Peyer's patch (tissue), 4 donors: ENCODE results near the gene SYTL5. TPM values are rescaled to one million over a fixed set of nuclear protein-coding genes. Genes with fewer than 3 reads are reported as not detected.

Source experiments
- DNase-seq, 3 donors: peaks; one replicate each; pipeline ENCODE4 v3.0.0-alpha.2; 2017 to 2019
- H3K27ac ChIP-seq, 4 donors: fragments of 200-600 bp; sonication (generic); one replicate each; pipeline ENCODE4 v1.5.1; 2016 to 2019
- H3K27me3 ChIP-seq, 2 donors: fragments of 200-600 bp; sonication (generic); one replicate each; pipeline ENCODE4 v1.5.1; 2019
- H3K36me3 ChIP-seq, 3 donors: fragments of 200-600 bp; sonication (generic); one replicate each; pipeline ENCODE4 v1.5.1; 2016 to 2019
- H3K4me1 ChIP-seq, 4 donors: fragments of 200-600 bp; sonication (generic); one replicate each; pipeline ENCODE4 v1.5.1; 2016 to 2019
- H3K4me3 ChIP-seq, 4 donors: fragments of 200-600 bp; sonication (generic); 1 replicate in 3 of 4; 2 replicates in 1 of 4; pipeline ENCODE4 v1.5.1; 2016 to 2019; ENCODE audit warnings: mild to moderate bottlenecking in 1 of 4
- H3K9me3 ChIP-seq, 4 donors: fragments of 200-600 bp; sonication (generic); one replicate each; pipeline ENCODE4 v1.5.1; 2016 to 2019; ENCODE audit warnings: mild to moderate bottlenecking in 1 of 4
- POLR2A ChIP-seq, 2 donors: fragments of 450-650 bp; IDR thresholded peaks; one replicate each; pipeline ENCODE4 v1.5.1; 2017; ENCODE audit warnings: antibody characterized with exemption in 2 of 2, mild to moderate bottlenecking in 2 of 2, moderate library complexity in 2 of 2
- total RNA-seq, 4 donors: library from RNA; depleted of rRNA; stranded (reverse); fragments of >200 nt; gene quantifications; one replicate each; pipeline ENCODE4 v1.1.0, GENCODE V29; 2016
- TF ChIP-seq, protein P1 (sequence below), 6 experiments: fragments of 450-650 bp in 4 of 6; fragments of 200-600 bp in 2 of 6; sonication (generic) in 1 of 6; IDR thresholded peaks; one replicate each; pipeline ENCODE4 v1.5.1; 2017 to 2019; ENCODE audit warnings: antibody characterized with exemption in 6 of 6, mild to moderate bottlenecking in 3 of 6, moderate library complexity in 1 of 6

Gene SYTL5
- total RNA-seq: 1 to 10 TPM; 1.7 to 7.5 (median 3.6) TPM

DNA sequence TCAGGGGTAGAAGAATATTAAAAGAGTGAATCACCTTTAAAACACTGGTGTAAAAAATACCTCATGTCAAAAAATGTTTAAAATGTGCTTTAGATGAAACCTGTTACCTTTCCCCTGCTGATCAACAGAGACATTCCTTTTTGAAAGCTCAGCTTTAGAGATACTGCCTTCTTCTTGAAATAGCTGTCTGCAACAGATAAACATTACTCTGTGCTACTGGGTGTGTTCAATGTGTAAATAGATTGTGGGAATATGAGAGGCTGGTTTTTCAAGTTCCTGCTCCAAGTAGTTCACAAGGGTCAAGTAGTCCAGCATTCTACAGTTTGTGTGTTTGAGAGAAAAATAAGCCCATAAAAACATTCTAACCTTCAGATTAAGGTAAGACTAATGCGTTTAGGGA, at the start of gene SYTL5:
Gene SYTL5, plus strand, starts transcription at position 263 of the 400 bp plus-strand sequence. CDS start 27,337 bp downstream, outside the sequence.
- Histone ChIP-seq H3K36me3 (no peaks in the 10 kb centered on the region), H3K27ac (no peak within 1 kb of the TSS), H3K4me1 (no peaks in the 10 kb centered on the region), H3K4me3 (no peak within 1 kb of the TSS), H3K27me3 (no peaks in the 10 kb centered on the region), H3K9me3 (no peaks in the 10 kb centered on the region)
- no peak for DNase-seq
- TF ChIP-seq, protein P1, sequence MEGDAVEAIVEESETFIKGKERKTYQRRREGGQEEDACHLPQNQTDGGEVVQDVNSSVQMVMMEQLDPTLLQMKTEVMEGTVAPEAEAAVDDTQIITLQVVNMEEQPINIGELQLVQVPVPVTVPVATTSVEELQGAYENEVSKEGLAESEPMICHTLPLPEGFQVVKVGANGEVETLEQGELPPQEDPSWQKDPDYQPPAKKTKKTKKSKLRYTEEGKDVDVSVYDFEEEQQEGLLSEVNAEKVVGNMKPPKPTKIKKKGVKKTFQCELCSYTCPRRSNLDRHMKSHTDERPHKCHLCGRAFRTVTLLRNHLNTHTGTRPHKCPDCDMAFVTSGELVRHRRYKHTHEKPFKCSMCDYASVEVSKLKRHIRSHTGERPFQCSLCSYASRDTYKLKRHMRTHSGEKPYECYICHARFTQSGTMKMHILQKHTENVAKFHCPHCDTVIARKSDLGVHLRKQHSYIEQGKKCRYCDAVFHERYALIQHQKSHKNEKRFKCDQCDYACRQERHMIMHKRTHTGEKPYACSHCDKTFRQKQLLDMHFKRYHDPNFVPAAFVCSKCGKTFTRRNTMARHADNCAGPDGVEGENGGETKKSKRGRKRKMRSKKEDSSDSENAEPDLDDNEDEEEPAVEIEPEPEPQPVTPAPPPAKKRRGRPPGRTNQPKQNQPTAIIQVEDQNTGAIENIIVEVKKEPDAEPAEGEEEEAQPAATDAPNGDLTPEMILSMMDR (IDR thresholded peaks at IDR 0.05): no peak
- no peak for TF ChIP-seq POLR2A (IDR thresholded peaks at IDR 0.05)

DNA sequence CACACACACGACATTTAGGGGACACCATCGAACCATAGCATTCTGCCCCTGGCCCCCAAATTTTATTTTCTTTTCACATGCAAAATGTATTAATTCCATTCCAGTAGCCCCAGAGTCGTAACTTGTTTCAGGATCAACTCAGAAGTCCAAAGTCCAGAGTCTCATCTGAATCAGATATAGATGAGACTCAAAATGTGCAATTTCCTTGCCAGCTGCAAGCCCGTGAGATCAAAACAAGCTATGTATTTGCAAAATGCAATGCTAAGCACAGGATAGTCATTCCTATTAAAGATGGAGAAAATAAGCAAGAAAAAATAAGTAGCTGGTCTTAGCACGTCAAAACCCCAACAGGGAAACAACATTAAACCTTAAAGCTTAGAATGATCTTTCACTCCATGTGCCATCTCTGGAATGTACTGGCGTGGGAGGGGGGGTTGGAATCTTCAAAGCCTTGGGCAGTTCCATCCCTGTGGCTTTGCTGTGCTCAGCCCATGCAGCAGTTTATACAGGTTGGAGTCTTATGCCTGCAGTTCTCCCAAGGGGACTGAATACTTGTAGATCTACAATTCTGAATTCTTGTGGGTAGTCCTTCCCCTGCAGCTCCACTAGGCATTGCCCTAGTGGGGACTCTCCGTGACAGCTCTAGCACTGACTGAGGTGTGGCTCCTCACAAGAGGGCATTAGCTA, 47.7 kb upstream of the SYTL5 start:
- no peak for DNase-seq

DNA sequence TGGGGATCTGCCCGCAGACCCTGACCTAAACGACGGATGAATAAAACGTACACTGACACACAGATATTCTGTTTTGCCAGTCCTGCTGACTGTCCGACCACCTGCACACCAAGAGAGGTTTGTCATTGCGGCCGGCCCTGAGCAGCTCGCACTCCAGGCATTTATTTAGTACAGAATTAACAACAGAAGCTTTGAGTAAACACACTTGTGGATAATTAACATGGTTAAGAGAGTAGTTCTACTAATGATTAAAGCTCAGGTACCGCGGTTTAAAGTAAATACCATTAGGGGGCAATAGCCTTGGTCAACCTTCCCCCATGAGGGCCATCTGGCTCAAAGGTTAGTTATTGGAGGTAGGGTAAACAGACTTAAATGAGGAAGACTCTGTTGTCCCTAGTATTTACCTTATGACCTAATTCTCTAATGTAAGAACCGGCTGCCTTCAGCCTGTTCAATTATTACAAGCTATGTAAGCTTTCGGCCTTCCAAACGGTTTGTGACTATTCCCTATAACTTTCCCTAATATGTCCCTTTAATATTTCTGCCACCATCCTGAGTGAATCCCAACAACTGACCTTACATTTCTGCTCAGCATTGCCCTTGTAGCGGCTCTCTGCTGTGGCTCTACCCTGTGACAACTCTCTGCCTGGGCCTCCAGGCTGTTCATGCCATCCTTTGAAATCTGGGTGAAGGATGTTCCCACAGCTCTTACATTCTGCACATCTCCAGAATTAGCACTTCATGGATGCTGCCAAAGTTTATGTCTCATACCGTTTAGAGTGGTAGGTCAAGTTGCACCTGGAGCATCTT, 46.9 kb upstream of the SYTL5 start:
- Histone ChIP-seq H3K4me3 (no peak overlapping the region), H3K36me3 (no peaks in the 10 kb centered on the region), H3K4me1 (no peaks in the 10 kb centered on the region), H3K27ac (no peak overlapping the region), H3K27me3 (no peaks in the 10 kb centered on the region), H3K9me3 (no peaks in the 10 kb centered on the region)
- TF ChIP-seq, protein P1 (IDR thresholded peaks at IDR 0.05): no peak
- no peak for TF ChIP-seq POLR2A (IDR thresholded peaks at IDR 0.05)
- DNase-seq: no peak

More for the DNA sequence above, 47.7 kb upstream of the SYTL5 start:
- Histone ChIP-seq H3K4me1 (no peaks in the 10 kb centered on the region), H3K27ac (no peak overlapping the region), H3K36me3 (no peaks in the 10 kb centered on the region), H3K4me3 (no peak overlapping the region), H3K9me3 (no peaks in the 10 kb centered on the region), H3K27me3 (no peaks in the 10 kb centered on the region)
- TF ChIP-seq, protein P1 (IDR thresholded peaks at IDR 0.05): no peak
- TF ChIP-seq POLR2A (IDR thresholded peaks at IDR 0.05): no peak

DNA sequence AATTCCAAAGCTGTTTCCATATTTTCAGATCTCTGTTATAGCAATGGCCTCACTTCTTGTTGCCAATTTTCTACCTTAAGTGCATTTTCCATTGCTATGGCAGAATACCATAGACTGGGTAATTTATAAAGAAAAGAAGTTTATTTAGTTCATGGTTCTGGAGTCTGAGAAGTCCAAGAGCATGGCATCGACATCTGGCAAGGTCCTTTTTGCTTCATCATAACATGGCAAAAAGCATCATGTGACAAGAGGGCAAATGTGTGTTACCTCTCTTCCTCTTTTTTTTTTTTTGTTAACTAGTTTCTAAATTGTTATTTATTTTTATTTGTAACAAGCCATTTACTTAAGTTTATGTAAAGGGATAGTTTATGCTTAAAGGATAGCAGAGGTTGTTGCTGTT, 45.2 kb upstream of the SYTL5 start:
- Histone ChIP-seq H3K36me3 (no peaks in the 10 kb centered on the region), H3K27me3 (no peaks in the 10 kb centered on the region), H3K4me1 (no peaks in the 10 kb centered on the region), H3K9me3 (no peaks in the 10 kb centered on the region), H3K27ac (no peak overlapping the region), H3K4me3 (no peak overlapping the region)
- no peak for TF ChIP-seq POLR2A (IDR thresholded peaks at IDR 0.05)
- TF ChIP-seq, protein P1 (IDR thresholded peaks at IDR 0.05): no peak
- DNase-seq: no peak

DNA sequence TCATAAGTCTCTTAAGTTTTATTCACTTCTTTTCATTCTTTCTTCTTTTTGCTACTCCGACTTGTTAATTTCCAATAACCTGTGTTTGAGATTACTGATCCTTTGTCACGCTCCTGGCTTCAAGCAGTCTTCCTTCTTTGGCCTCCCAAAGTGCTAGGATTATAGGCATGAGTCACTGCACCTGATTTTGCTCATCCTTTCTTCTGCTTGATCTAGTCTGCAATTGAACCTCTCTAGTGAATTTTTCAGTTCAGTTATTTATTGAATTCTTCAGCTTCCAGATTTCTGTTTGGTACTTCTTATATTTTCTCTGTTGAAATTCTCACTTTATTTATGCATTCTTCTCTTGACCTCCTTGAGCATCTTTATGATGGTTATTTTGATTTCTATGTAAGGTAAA, 38.6 kb upstream of the SYTL5 start:
- Histone ChIP-seq H3K27me3 (no peaks in the 10 kb centered on the region), H3K36me3 (no peaks in the 10 kb centered on the region), H3K9me3 (no peaks in the 10 kb centered on the region), H3K27ac (no peak overlapping the region), H3K4me3 (no peak overlapping the region), H3K4me1 (no peaks in the 10 kb centered on the region)
- no peak for DNase-seq
- TF ChIP-seq POLR2A (IDR thresholded peaks at IDR 0.05): no peak
- TF ChIP-seq, protein P1 (IDR thresholded peaks at IDR 0.05): no peak
